K562 (cell line): Measurements from ENCODE around the gene LDLRAD3.

Experiments used
- BRF2 ChIP-seq: IDR thresholded peaks from 3 replicates; pipeline ENCODE4 v1.6.1; 2011; ENCODE audit warnings: borderline replicate concordance, mild to moderate bottlenecking; ENCODE audit not compliant: insufficient read length, insufficient read depth
- EHMT2 ChIP-seq: fragments of 450-650 bp; IDR thresholded peaks from 2 replicates; pipeline ENCODE4 v1.6.1; 2018; ENCODE audit warnings: antibody characterized with exemption
- MAZ ChIP-seq, 2 experiments: fragments of 450-650 bp in 1 of 2; sonication (generic) in 1 of 2; formaldehyde crosslinking; IDR thresholded peaks in 1 of 2; conservative IDR thresholded peaks in 1 of 2; 2 replicates each; pipeline versions ENCODE4 v1.4.0 to v1.5.0; 2020; ENCODE audit warnings: mild to moderate bottlenecking in 1 of 2, missing genetic modification reagents in 1 of 2
- MYC ChIP-seq, 2 experiments: fragments of 250-450 bp in 1 of 2; sonication (Bioruptor Pico) in 1 of 2; IDR thresholded peaks; 2 replicates each; pipeline versions ENCODE4 v1.5.1 to v1.6.1; 2012 to 2021; ENCODE audit warnings: low read depth in 2 of 2, borderline replicate concordance in 1 of 2, improper control_type of control experiment in 1 of 2, low read length in 1 of 2, mild to moderate bottlenecking in 1 of 2, moderate library complexity in 1 of 2
- ZNF408 ChIP-seq: fragments of 250-450 bp; sonication (Bioruptor Pico); IDR thresholded peaks from 2 replicates; pipeline ENCODE4 v1.4.0; 2020; ENCODE audit warnings: low read depth, mild to moderate bottlenecking, moderate library complexity

- TF ChIP-seq MYC (IDR thresholded peaks at IDR 0.05; ENCODE audit: low read depth, low read length) (no peak), MYC (CRISPR knock-in tag; IDR thresholded peaks at IDR 0.05; ENCODE audit: borderline replicate concordance, low read depth) (no peak), ZNF408 (CRISPR knock-in tag) (no peak), MAZ (CRISPR knock-in tag; conservative IDR thresholded peaks at IDR 0.05 in 1 of 2, IDR thresholded peaks at IDR 0.05 in 1 of 2) (no peak), EHMT2 (no peak), BRF2 (no peak)
Observed at GRCh38 chr11:36014898-36015665, 71.2 kb downstream of the LDLRAD3 start.
